ENCODE results near the gene CDS2. TPM values are rescaled to one million over a fixed set of nuclear protein-coding genes. Genes with fewer than 3 reads are reported as not detected.

CDS2 gene
- total RNA-seq, 1 donor: 25.3 TPM

- Histone ChIP-seq H3K36me3 (ENCODE audit: insufficient read depth, low read length) (no peaks in the 10 kb centered on the region), H3K4me2 (ENCODE audit: insufficient read depth, low read length) (no peak overlapping the region), H3K4me3 (ENCODE audit: insufficient read depth, low read length) (no peak overlapping the region), H2AFZ (ENCODE audit: low read length) (no peak overlapping the region), H3K79me2 (ENCODE audit: insufficient read depth, low read length) (no peaks in the 10 kb centered on the region), H3K27ac (ENCODE audit: low read depth, low read length) (no peak overlapping the region), H4K20me1 (ENCODE audit: insufficient read depth, low read length) (no peaks in the 10 kb centered on the region), H3K9me3 (ENCODE audit: low read depth, low read length) (no peaks in the 10 kb centered on the region), H3K27me3 (ENCODE audit: insufficient read depth, low read length) (peaks cover 2% of the 10 kb centered on the region), H3K4me1 (ENCODE audit: insufficient read depth, low read length) (no peaks in the 10 kb centered on the region)
- no peak for DNase-seq (ENCODE audit: insufficient read length, low spot score, missing footprints)
- no peak for TF ChIP-seq CTCF (IDR thresholded peaks at IDR 0.05; ENCODE audit: extremely low read depth, low read depth, low read length)
Observed at GRCh38 chr20:5230544-5230943, 103.7 kb downstream of the CDS2 start.

- Histone ChIP-seq H3K4me1 (ENCODE audit: insufficient read depth, low read length) (no peaks in the 10 kb centered on the region), H3K36me3 (ENCODE audit: insufficient read depth, low read length) (no peaks in the 10 kb centered on the region), H3K79me2 (ENCODE audit: insufficient read depth, low read length) (no peaks in the 10 kb centered on the region), H3K4me2 (ENCODE audit: insufficient read depth, low read length) (no peak overlapping the region), H3K27ac (ENCODE audit: low read depth, low read length) (no peak overlapping the region), H3K4me3 (ENCODE audit: insufficient read depth, low read length) (no peak overlapping the region), H3K9me3 (ENCODE audit: low read depth, low read length) (no peaks in the 10 kb centered on the region), H3K27me3 (ENCODE audit: insufficient read depth, low read length) (peaks cover 2% of the 10 kb centered on the region), H2AFZ (ENCODE audit: low read length) (no peak overlapping the region), H4K20me1 (ENCODE audit: insufficient read depth, low read length) (no peaks in the 10 kb centered on the region)
- no peak for TF ChIP-seq CTCF (IDR thresholded peaks at IDR 0.05; ENCODE audit: extremely low read depth, low read depth, low read length)
- no peak for DNase-seq (ENCODE audit: insufficient read length, low spot score, missing footprints)
Observed at GRCh38 chr20:5234158-5234557, 107.3 kb downstream of the CDS2 start.

GRCh38 chr20:5234978-5235377, 108.2 kb downstream of the CDS2 start:
- Histone ChIP-seq H3K4me1 (ENCODE audit: insufficient read depth, low read length) (no peaks in the 10 kb centered on the region), H3K27me3 (ENCODE audit: insufficient read depth, low read length) (peaks cover 2% of the 10 kb centered on the region), H3K4me2 (ENCODE audit: insufficient read depth, low read length) (no peak overlapping the region), H3K27ac (ENCODE audit: low read depth, low read length) (no peak overlapping the region), H2AFZ (ENCODE audit: low read length) (no peak overlapping the region), H3K79me2 (ENCODE audit: insufficient read depth, low read length) (no peaks in the 10 kb centered on the region), H3K9me3 (ENCODE audit: low read depth, low read length) (no peaks in the 10 kb centered on the region), H3K4me3 (ENCODE audit: insufficient read depth, low read length) (no peak overlapping the region), H4K20me1 (ENCODE audit: insufficient read depth, low read length) (no peaks in the 10 kb centered on the region), H3K36me3 (ENCODE audit: insufficient read depth, low read length) (no peaks in the 10 kb centered on the region)
- DNase-seq (ENCODE audit: insufficient read length, low spot score, missing footprints): no peak
- no peak for TF ChIP-seq CTCF (IDR thresholded peaks at IDR 0.05; ENCODE audit: extremely low read depth, low read depth, low read length)

Small RNA genes within 50 kb of the gene (small RNA-seq; reads per million reads assigned to genes)
- gene RF00019: not detected
- not detected for gene RF00568
- 2.8 reads per million, percentile 76 among the genes with 10 or more reads in this experiment for gene RNA5SP474

Other genes with a start within 250 kb of the CDS2 start
- 17.7 and 20.6 TPM in 2 replicates for gene SLC23A2, start 125.5 kb upstream of the CDS2 start, total RNA-seq
- gene TMEM230, start 13.9 kb upstream of the CDS2 start, total RNA-seq: 108 and 141 TPM in 2 replicates
- gene PCNA, start 7.0 kb upstream of the CDS2 start, total RNA-seq: 62.2 and 66.2 TPM in 2 replicates
- gene PROKR2, start 189.9 kb downstream of the CDS2 start, total RNA-seq: not detected in 2 replicates